Endodermal cell (in vitro differentiated cells): Measurements from ENCODE around the gene NR2F2. TPM values are rescaled to one million over a fixed set of nuclear protein-coding genes. Genes with fewer than 3 reads are reported as not detected.

Experiments used
- DNase-seq: peaks from one replicate; pipeline ENCODE4 v3.0.0-alpha.2; 2017
- H3K27ac ChIP-seq: 2 replicates; pipeline ENCODE4 v1.5.1; 2013; ENCODE audit warnings: mild to moderate bottlenecking, low read depth, low read length, moderate library complexity
- H3K27me3 ChIP-seq: 2 replicates; pipeline ENCODE4 v1.6.1; 2013; ENCODE audit warnings: mild to moderate bottlenecking, low read length, moderate library complexity; ENCODE audit not compliant: insufficient read depth, control insufficient read depth, poor library complexity, severe bottlenecking
- H3K36me3 ChIP-seq: 2 replicates; pipeline ENCODE4 v1.7.0; 2013; ENCODE audit warnings: mild to moderate bottlenecking, low read length, moderate library complexity; ENCODE audit not compliant: control insufficient read depth, insufficient read depth
- H3K4me1 ChIP-seq: one replicate; pipeline ENCODE4 v1.7.0; 2013; ENCODE audit warnings: low read length; ENCODE audit not compliant: control insufficient read depth, insufficient read depth
- H3K4me3 ChIP-seq: 2 replicates; pipeline ENCODE4 v1.5.1; 2013; ENCODE audit warnings: mild to moderate bottlenecking, low read length, moderate library complexity
- H3K9ac ChIP-seq: 2 replicates; pipeline ENCODE4 v1.6.1; 2013; ENCODE audit warnings: mild to moderate bottlenecking, low read length, moderate library complexity; ENCODE audit not compliant: poor library complexity, severe bottlenecking; ENCODE audit errors: extremely low read depth
- H3K9me3 ChIP-seq: 2 replicates; pipeline ENCODE4 v1.6.1; 2013; ENCODE audit warnings: mild to moderate bottlenecking, low read length, moderate library complexity; ENCODE audit not compliant: control insufficient read depth
- H3K27ac Mint-ChIP-seq: 2 replicates; pipeline ENCODE4 v1.8.0; 2020; ENCODE audit warnings: mixed read lengths
- H3K27me3 Mint-ChIP-seq: 2 replicates; pipeline ENCODE4 v1.8.0; 2021; ENCODE audit warnings: mild to moderate bottlenecking, mixed read lengths; ENCODE audit not compliant: insufficient read depth
- H3K36me3 Mint-ChIP-seq: 2 replicates; pipeline ENCODE4 v1.8.0; 2020; ENCODE audit warnings: low read depth, mixed read lengths
- H3K4me1 Mint-ChIP-seq: 2 replicates; pipeline ENCODE4 v1.8.0; 2020; ENCODE audit warnings: mixed read lengths
- H3K4me3 Mint-ChIP-seq: 2 replicates; pipeline ENCODE4 v1.8.0; 2020; ENCODE audit warnings: mild to moderate bottlenecking, moderate library complexity, mixed read lengths
- H3K9me3 Mint-ChIP-seq: 2 replicates; pipeline ENCODE4 v1.8.0; 2020; ENCODE audit warnings: mild to moderate bottlenecking, mixed read lengths
- WGBS, 2 experiments: methylation state at CpG; one replicate each; pipeline versions ENCODE4 v1.1.5 to v1.1.7; 2013; ENCODE audit warnings: missing lambda C conversion rate in 2 of 2, mixed read lengths in 1 of 2; ENCODE audit not compliant: insufficient coverage in 1 of 2, insufficient read length in 1 of 2; 5-methylcytosine and 5-hydroxymethylcytosine counted together
- total RNA-seq, 2 donors: library from RNA; stranded (reverse); fragmentation: NEBNext Ultra II Directional in 1 of 2; extraction: Animal tissue kit (Norgen Biotek cat#: 25700) in 1 of 2; gene quantifications; 2 replicates in 1 of 2; 3 replicates in 1 of 2; pipeline ENCODE4 v1.2.1, GENCODE V29; 2021
- TF ChIP-seq, protein P1 (sequence below): fragments of 200-600 bp; sonication (generic); conservative IDR thresholded peaks from 2 replicates; pipeline ENCODE4 v1.5.0; 2021; ENCODE audit warnings: antibody characterized with exemption, mild to moderate bottlenecking

NR2F2 gene
- total RNA-seq, 2 donors from 2014 or later, result 0.73 to 3.3 TPM

DNA sequence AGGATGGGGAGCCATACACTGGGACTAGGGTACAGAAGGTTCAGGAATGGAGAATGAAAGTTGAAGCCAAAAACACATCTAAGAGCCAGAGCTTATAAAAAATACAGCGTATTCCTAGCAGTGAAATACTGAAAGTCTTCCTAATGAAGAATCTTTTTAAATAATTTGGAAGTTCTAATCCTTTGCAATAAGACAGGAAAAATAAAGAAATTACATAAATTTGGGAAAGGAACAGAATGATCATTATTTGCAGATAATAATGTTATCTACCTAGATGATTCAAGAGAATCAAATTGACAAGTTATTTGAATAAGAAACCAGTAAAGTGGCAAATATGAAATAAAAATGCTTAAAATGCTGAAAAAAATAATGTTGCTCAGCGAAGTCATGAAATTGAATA is 32.3 kb upstream of the NR2F2 start:
- no peaks in the 10 kb centered on the region for H3K27me3 ChIP-seq
- H3K9me3 ChIP-seq, result peaks cover 18% of the 10 kb centered on the region
- H3K27me3 Mint-ChIP-seq, result peaks cover 4% of the 10 kb centered on the region
- TF ChIP-seq, protein P1, sequence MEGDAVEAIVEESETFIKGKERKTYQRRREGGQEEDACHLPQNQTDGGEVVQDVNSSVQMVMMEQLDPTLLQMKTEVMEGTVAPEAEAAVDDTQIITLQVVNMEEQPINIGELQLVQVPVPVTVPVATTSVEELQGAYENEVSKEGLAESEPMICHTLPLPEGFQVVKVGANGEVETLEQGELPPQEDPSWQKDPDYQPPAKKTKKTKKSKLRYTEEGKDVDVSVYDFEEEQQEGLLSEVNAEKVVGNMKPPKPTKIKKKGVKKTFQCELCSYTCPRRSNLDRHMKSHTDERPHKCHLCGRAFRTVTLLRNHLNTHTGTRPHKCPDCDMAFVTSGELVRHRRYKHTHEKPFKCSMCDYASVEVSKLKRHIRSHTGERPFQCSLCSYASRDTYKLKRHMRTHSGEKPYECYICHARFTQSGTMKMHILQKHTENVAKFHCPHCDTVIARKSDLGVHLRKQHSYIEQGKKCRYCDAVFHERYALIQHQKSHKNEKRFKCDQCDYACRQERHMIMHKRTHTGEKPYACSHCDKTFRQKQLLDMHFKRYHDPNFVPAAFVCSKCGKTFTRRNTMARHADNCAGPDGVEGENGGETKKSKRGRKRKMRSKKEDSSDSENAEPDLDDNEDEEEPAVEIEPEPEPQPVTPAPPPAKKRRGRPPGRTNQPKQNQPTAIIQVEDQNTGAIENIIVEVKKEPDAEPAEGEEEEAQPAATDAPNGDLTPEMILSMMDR, result no peak
- H3K9me3 Mint-ChIP-seq, result peaks cover 17% of the 10 kb centered on the region
- no peaks in the 10 kb centered on the region for H3K36me3 Mint-ChIP-seq
- no peak overlapping the region for H3K27ac Mint-ChIP-seq
- no peak overlapping the region for H3K4me3 Mint-ChIP-seq
- no peak for DNase-seq
- no peaks in the 10 kb centered on the region for H3K36me3 ChIP-seq
- H3K4me1 Mint-ChIP-seq, result peaks cover 12% of the 10 kb centered on the region
- no peak overlapping the region for H3K4me3 ChIP-seq
- H3K27ac ChIP-seq, result no peak overlapping the region
- no peaks in the 10 kb centered on the region for H3K4me1 ChIP-seq
- H3K9ac ChIP-seq, result no peak overlapping the region
- 92 to 97% methylated on average over 2 of the region's 2 CpGs for WGBS, 2 experiments

DNA sequence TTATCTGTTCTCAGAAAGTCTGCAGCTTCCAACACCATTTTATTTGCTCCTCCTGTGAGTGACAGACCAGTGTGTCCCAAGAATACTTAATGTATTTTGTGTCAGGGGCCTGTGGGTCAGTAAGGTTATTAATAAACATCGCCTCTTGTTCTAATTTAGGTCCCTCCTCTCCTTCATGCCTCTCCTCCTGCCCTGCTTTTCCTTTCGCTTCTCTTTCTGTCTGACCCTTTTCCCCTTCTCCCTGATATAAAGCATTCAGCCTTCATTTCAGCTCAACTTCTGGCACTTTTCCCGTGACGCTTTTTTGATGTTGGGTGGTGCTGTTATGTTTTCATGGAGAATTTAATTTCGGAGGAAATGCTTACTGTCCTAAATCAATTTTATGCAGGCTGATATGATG is 29.7 kb upstream of the NR2F2 start:
- H3K27ac Mint-ChIP-seq, result no peak overlapping the region
- Histone ChIP-seq H3K9ac (no peak overlapping the region), H3K4me1 (no peaks in the 10 kb centered on the region), H3K9me3 (peaks cover 18% of the 10 kb centered on the region), H3K4me3 (no peak overlapping the region), H3K27me3 (no peaks in the 10 kb centered on the region), H3K27ac (no peak overlapping the region), H3K36me3 (no peaks in the 10 kb centered on the region)
- no peak for DNase-seq
- no peak overlapping the region for H3K4me3 Mint-ChIP-seq
- peaks cover 17% of the 10 kb centered on the region for H3K9me3 Mint-ChIP-seq
- WGBS, 2 experiments, result 88 to 89% methylated on average over 5 of the region's 5 CpGs
- TF ChIP-seq, protein P1, result no peak
- no peaks in the 10 kb centered on the region for H3K36me3 Mint-ChIP-seq
- H3K4me1 Mint-ChIP-seq, result peaks cover 13% of the 10 kb centered on the region
- peaks cover 4% of the 10 kb centered on the region for H3K27me3 Mint-ChIP-seq

DNA sequence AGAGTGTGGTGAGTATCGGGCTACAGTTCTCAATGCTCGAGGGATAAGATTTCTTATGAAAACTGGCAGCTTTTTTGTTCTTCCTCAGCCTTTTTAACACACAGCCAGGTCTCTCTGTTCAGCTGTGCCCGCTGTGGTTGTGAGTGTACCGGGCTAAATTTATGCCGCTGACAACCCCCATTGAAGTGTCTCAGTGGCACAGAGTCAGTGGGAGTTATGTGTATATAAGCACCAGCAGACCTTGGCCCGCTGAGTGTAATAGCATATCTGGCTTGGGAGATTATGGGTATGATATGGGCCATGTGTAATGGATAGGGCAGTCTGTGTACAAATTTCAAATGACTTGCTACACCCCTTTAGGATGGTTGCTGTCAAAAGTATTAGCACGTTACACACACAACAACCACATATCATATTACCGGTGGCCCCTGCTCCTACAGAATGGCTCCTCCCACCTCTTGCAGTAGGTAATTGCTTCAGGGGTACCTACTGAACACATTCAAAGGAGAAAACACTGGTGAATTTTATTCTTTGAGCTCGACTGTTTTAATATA is 26.9 kb upstream of the NR2F2 start:
- Histone ChIP-seq H3K9me3 (peaks cover 5% of the 10 kb centered on the region), H3K4me3 (no peak overlapping the region), H3K9ac (no peak overlapping the region), H3K36me3 (no peaks in the 10 kb centered on the region), H3K4me1 (no peaks in the 10 kb centered on the region), H3K27ac (no peak overlapping the region), H3K27me3 (no peaks in the 10 kb centered on the region)
- TF ChIP-seq, protein P1, result no peak
- WGBS, 2 experiments, result 68 to 91% methylated on average over 4 to 9 of the region's 9 CpGs
- Mint-ChIP-seq H3K4me3 (no peak overlapping the region), H3K27me3 (peaks cover 11% of the 10 kb centered on the region), H3K9me3 (peaks cover 4% of the 10 kb centered on the region), H3K4me1 (peaks cover 13% of the 10 kb centered on the region), H3K36me3 (no peaks in the 10 kb centered on the region), H3K27ac (no peak overlapping the region)
- no peak for DNase-seq
